Gastrocnemius medialis (tissue), 4 donors: Measurements from ENCODE around the gene EGFR. TPM values are rescaled to one million over a fixed set of nuclear protein-coding genes. Genes with fewer than 3 reads are reported as not detected.

ENCODE experiments used
- ATAC-seq, 2 donors: fragments of 150-250 bp; one replicate each; pipeline ENCODE4 v1.9.1; 2016
- DNase-seq, 2 donors: peaks; one replicate each; pipeline ENCODE4 v3.0.0-alpha.2; 2019
- H3K27ac ChIP-seq, 4 donors: fragments of 200-600 bp; sonication (generic); 1 replicate in 1 of 4; 2 replicates in 3 of 4; pipeline ENCODE4 v1.5.1; 2016 to 2018; ENCODE audit warnings: mild to moderate bottlenecking in 2 of 4, moderate library complexity in 1 of 4
- H3K27me3 ChIP-seq, 3 donors: fragments of 200-600 bp; sonication (generic) in 2 of 3; 1 replicate in 1 of 3; 2 replicates in 2 of 3; pipeline versions ENCODE4 v1.5.1 to v1.6.0; 2016 to 2019; ENCODE audit warnings: mild to moderate bottlenecking in 1 of 3, moderate library complexity in 1 of 3
- H3K36me3 ChIP-seq, 2 donors: fragments of 200-600 bp; sonication (generic) in 1 of 2; one replicate each; pipeline ENCODE4 v1.5.1; 2017 to 2018
- H3K4me1 ChIP-seq, 2 donors: fragments of 200-600 bp; sonication (generic) in 1 of 2; one replicate each; pipeline ENCODE4 v1.5.1; 2016 to 2017; ENCODE audit warnings: mild to moderate bottlenecking in 2 of 2
- H3K4me3 ChIP-seq, 4 donors: fragments of 200-600 bp; sonication (generic) in 3 of 4; 1 replicate in 1 of 4; 2 replicates in 3 of 4; pipeline ENCODE4 v1.5.1; 2016 to 2019; ENCODE audit warnings: mild to moderate bottlenecking in 2 of 4
- H3K9me3 ChIP-seq, 3 donors: fragments of 200-600 bp; sonication (generic) in 2 of 3; 1 replicate in 1 of 3; 2 replicates in 2 of 3; pipeline ENCODE4 v1.5.1; 2016 to 2019
- POLR2A ChIP-seq, 2 donors: fragments of 450-650 bp; IDR thresholded peaks; one replicate each; pipeline ENCODE4 v1.6.1; 2017; ENCODE audit warnings: antibody characterized with exemption in 2 of 2, mild to moderate bottlenecking in 2 of 2, moderate library complexity in 2 of 2
- in situ Hi-C, 4 donors: fragments of 200-750 bp; cut with MboI; loops; one replicate each; pipeline versions ENCODE4 v1.15.0 to v1.8.0; 2017; ENCODE audit warnings: low sequenced_read_pairs in 4 of 4
- intact Hi-C: fragments of 100-400 bp; cut with DNase I; formaldehyde crosslinking; loops from one replicate; pipeline ENCODE4 v1.15.1; 2023; ENCODE audit warnings: low total_unique reads
- total RNA-seq, 4 donors: library from RNA; depleted of rRNA; stranded (reverse); fragments of >200 nt; gene quantifications; one replicate each; pipeline versions ENCODE4 v1.1.0 to v1.2.3, GENCODE V29; 2016
- TF ChIP-seq, protein P1 (sequence below), 5 experiments: fragments of 450-650 bp in 3 of 5; fragments of 200-600 bp in 2 of 5; sonication (generic) in 2 of 5; IDR thresholded peaks in 4 of 5; conservative IDR thresholded peaks in 1 of 5; 1 replicate in 4 of 5; 2 replicates in 1 of 5; pipeline ENCODE4 v1.5.1; 2016 to 2019; ENCODE audit warnings: antibody characterized with exemption in 5 of 5, mild to moderate bottlenecking in 3 of 5, moderate library complexity in 3 of 5

The EGFR gene
- total RNA-seq, 4 donors from 2014 or later, result 28.0 to 34.8 (median 29.4) TPM

DNA sequence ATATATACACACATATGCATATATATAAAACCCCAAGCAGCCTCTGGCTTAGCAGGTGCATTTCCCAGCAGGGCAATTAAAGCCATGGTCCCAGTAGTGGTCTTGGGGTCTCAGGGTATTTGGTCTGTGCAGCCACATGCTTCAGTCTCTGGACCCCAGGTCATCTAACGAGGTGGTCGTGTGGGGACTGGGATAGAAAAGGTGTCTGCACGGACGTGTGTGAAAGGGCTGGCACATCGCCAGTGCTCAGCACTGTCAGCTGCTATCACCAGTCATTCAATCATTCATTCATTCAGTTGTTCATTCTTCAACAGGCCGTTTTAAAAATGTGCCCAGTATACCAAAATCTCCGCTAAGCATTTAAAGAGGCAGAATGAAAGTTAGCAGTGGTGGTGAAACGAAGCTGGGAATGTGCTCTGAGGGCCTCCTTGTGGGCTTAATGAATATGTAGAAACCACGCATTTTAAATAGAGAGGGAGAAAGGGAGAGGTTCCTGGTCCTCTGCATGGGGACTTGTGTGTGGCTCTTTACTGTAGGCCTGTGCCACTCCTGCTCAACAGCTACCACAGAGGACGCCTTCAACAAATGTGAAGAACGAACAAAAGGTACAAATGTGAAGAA is 170.4 kb downstream of the EGFR start:
- peaks cover 4 to 12% of the 10 kb centered on the region in 2 donors for H3K4me1 ChIP-seq
- no peak for DNase-seq
- TF ChIP-seq, protein P1, sequence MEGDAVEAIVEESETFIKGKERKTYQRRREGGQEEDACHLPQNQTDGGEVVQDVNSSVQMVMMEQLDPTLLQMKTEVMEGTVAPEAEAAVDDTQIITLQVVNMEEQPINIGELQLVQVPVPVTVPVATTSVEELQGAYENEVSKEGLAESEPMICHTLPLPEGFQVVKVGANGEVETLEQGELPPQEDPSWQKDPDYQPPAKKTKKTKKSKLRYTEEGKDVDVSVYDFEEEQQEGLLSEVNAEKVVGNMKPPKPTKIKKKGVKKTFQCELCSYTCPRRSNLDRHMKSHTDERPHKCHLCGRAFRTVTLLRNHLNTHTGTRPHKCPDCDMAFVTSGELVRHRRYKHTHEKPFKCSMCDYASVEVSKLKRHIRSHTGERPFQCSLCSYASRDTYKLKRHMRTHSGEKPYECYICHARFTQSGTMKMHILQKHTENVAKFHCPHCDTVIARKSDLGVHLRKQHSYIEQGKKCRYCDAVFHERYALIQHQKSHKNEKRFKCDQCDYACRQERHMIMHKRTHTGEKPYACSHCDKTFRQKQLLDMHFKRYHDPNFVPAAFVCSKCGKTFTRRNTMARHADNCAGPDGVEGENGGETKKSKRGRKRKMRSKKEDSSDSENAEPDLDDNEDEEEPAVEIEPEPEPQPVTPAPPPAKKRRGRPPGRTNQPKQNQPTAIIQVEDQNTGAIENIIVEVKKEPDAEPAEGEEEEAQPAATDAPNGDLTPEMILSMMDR (IDR thresholded peaks at IDR 0.05 in 4 of 5, conservative IDR thresholded peaks at IDR 0.05 in 1 of 5), result no peak
- TF ChIP-seq POLR2A (IDR thresholded peaks at IDR 0.05), result no peak
- in situ Hi-C loops, result no loop called here
- H3K36me3 ChIP-seq, result no peaks in the 10 kb centered on the region
- H3K27me3 ChIP-seq, result no peaks in the 10 kb centered on the region
- H3K9me3 ChIP-seq, result no peaks in the 10 kb centered on the region
- H3K27ac ChIP-seq, result peak overlapping the region in 2 of 4 donors; percentile 26 to 29
- intact Hi-C loops, result no loop called here
- no peak for ATAC-seq
- no peak overlapping the region for H3K4me3 ChIP-seq

DNA sequence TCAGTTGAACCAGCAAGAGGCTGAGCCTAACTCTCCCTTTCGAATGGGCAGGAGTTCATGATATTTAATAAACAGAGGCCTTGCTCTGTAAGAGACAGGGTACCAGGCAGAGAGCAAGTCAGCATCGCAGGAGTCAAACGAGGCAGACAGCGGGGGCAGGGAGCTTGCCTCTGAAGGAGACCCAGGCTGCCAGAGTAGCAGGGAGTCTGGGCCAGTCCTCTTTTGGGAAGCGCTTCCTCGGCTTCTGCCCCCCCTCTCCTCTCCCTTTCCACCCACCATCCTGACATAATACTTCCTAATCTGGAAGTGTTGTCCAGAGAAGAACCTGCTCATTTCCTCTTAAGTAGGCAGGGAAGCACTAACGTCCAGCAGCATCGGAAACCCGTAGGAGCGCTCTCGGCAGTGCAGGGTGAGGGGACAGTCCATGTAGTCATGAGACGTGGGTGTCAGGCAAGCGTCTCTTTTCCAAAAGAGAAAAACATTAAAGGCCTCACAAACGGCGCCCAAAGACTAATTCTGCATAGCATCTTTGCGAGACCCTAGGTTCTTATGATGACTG is 171.1 kb downstream of the EGFR start:
- Histone ChIP-seq H3K27me3 (no peaks in the 10 kb centered on the region), H3K9me3 (no peaks in the 10 kb centered on the region), H3K4me1 (peaks cover 4 to 12% of the 10 kb centered on the region in 2 donors), H3K27ac (peak overlapping the region in 3 of 4 donors; percentile 1 to 29 (median 26)), H3K4me3 (no peak overlapping the region), H3K36me3 (no peaks in the 10 kb centered on the region)
- ATAC-seq (no peak), DNase-seq (no peak)
- in situ Hi-C loops, result no loop called here
- no peak for TF ChIP-seq POLR2A (IDR thresholded peaks at IDR 0.05)
- TF ChIP-seq, protein P1 (IDR thresholded peaks at IDR 0.05 in 4 of 5, conservative IDR thresholded peaks at IDR 0.05 in 1 of 5), result no peak
- intact Hi-C loops, result no loop called here

DNA sequence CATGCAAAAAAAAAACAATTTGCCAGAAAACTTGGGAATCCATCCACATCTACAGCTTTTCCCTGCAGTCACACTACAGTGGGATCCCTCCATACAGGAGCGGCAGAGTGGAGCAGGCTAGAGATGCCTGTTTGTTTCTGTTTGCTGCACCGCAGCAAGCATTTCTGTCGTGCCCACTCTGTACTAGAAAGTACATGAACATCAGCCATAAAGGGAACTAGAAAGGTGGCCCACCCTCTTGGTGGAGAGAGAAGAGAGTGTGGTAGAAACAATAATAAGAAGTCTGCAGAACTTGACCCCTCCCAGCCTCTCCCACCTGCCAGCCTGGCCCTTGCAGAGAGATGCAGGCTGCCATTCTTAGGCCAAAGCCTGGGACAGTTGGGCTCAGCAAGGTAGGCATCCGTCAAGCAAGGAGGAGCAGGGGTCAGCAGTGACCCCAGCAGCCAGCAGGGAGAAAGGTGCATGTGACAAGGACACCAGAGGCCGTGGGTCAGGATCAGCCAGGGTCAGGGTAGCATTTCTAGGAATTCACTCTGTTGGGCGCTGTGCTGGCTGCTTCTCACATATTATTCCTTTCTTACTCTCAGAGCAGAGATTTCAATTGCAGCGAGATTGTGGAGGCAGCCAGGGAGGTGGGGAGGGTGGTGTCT is 171.8 kb downstream of the EGFR start:
- no peak for DNase-seq
- Histone ChIP-seq H3K9me3 (no peaks in the 10 kb centered on the region), H3K36me3 (no peaks in the 10 kb centered on the region), H3K27ac (no peak overlapping the region), H3K4me1 (peaks cover 4 to 9% of the 10 kb centered on the region in 2 donors), H3K27me3 (no peaks in the 10 kb centered on the region), H3K4me3 (no peak overlapping the region)
- ATAC-seq, result no peak
- intact Hi-C loops, result no loop called here
- TF ChIP-seq, protein P1 (IDR thresholded peaks at IDR 0.05 in 4 of 5, conservative IDR thresholded peaks at IDR 0.05 in 1 of 5), result no peak
- no peak for TF ChIP-seq POLR2A (IDR thresholded peaks at IDR 0.05)
- in situ Hi-C loops, result no loop called here

DNA sequence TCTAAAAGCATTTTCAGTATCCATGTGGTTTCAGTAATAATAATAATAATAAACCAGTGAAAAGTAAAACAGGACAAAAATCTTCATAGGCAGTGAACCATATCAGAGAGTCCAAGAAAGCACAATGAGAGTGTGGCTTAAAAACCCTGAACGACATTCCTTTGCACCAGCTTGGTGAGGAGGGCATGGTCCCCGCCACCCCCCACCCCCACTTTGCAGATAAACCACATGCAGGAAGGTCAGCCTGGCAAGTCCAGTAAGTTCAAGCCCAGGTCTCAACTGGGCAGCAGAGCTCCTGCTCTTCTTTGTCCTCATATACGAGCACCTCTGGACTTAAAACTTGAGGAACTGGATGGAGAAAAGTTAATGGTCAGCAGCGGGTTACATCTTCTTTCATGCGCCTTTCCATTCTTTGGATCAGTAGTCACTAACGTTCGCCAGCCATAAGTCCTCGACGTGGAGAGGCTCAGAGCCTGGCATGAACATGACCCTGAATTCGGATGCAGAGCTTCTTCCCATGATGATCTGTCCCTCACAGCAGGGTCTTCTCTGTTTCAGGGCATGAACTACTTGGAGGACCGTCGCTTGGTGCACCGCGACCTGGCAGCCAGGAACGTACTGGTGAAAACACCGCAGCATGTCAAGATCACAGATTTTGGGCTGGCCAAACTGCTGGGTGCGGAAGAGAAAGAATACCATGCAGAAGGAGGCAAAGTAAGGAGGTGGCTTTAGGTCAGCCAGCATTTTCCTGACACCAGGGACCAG is 172.5 kb downstream of the EGFR start:
- intact Hi-C loops, result no loop called here
- DNase-seq (no peak), ATAC-seq (no peak)
- in situ Hi-C loops, result no loop called here
- TF ChIP-seq, protein P1 (IDR thresholded peaks at IDR 0.05 in 4 of 5, conservative IDR thresholded peaks at IDR 0.05 in 1 of 5), result no peak
- no peak for TF ChIP-seq POLR2A (IDR thresholded peaks at IDR 0.05)
- Histone ChIP-seq H3K4me3 (no peak overlapping the region), H3K4me1 (peaks cover 0 to 6% of the 10 kb centered on the region in 2 donors), H3K27me3 (no peaks in the 10 kb centered on the region), H3K9me3 (no peaks in the 10 kb centered on the region), H3K36me3 (no peaks in the 10 kb centered on the region), H3K27ac (no peak overlapping the region)
